HG03439 (cell line): ENCODE results near the gene SURF2.
A peak's percentile ranks its signal among the peaks of the same experiment; 100 is the strongest.
"Not testable (repeated sequence)": the region's sequence is repeated elsewhere in the genome, so short reads cannot be mapped to it uniquely, and the experiment has no call there.

Experiments
- ATAC-seq: cut with Tn5 transposase; IDR thresholded peaks from one replicate; pipeline ENCODE4 v1.9.1; 2021; ENCODE audit warnings: mild to moderate bottlenecking, moderate library complexity; ENCODE audit not compliant: unreplicated experiment

Gene SURF2

DNA sequence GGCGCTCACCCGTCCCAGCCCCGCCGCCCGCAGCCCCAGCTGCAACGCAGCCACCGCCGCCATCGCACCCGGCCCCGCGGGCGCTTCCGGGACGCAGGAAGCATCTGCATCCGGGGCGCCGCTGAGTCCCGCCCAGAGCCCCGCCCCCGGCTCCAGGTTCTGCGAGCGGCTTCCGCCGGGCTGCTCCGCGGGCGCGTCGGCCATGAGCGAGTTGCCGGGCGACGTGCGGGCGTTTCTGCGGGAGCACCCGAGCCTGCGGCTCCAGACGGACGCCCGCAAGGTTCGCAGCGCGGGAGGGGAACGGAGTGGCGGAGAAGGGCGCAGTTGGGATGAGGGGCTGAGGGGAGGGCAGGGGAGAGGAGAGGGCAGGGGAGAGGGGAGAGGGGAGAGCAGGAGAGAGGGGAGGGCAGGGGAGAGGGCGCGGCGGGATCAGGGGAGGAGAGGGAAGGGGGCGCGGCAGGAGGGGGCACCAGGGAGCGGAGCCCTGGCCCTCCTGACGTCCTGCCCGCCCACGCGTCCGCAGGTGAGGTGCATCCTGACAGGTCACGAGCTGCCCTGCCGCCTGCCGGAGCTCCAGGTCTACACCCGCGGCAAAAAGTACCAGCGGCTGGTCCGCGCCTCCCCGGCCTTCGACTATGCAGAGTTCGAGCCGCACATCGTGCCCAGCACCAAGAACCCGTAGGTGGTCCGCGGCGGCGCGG, at the start of gene SURF2, which contains the start of gene SURF1:
Gene SURF2 (plus strand): TSS at position 160 of the 701 bp plus-strand sequence. CDS start 43 bp downstream, at position 203.
Gene SURF1 (minus strand): TSS at position 97 of the 701 bp plus-strand sequence. CDS start 34 bp downstream, at position 63.
- peak; percentile 45 for ATAC-seq

DNA sequence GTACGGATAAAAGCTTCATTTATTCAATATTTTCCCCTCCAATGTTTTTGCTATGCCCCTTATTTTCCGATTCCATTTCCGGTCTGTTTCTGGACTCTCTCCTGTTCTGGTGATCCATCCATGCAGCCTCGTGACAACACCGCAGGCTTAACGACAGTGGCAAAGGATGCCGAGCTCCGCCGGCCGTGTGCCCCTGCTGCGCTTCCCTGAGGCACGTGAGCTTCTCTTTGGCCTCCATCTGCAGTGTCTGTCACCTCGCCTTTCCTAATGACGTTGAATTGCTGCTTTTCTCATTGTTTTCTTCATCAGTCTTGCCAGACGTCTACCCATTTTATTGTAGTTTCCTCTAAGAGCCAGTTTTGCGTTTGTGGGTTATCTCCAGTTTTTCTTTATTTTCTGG, 49.0 kb upstream of the SURF2 start:
- no peak for ATAC-seq

DNA sequence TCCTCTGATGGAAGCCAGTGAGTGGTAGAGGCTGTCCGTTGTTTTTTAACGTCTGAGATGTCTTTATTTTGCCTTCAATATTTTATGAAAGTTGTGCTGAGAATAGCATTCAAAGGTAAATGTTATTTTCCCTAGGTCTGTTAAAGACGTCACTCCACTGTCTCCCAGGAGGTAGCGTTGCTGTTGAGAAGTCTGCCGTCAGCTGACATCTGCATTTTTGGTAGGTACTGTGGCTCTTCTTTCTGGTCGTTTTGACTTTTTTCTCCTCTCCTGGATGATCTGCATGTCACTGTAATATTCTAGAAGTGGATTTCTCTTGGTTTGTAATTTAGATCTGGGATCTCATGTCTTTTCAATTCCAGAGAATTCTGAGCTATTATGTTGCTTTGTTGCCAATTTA, 46.7 kb upstream of the SURF2 start:
- no peak for ATAC-seq

DNA sequence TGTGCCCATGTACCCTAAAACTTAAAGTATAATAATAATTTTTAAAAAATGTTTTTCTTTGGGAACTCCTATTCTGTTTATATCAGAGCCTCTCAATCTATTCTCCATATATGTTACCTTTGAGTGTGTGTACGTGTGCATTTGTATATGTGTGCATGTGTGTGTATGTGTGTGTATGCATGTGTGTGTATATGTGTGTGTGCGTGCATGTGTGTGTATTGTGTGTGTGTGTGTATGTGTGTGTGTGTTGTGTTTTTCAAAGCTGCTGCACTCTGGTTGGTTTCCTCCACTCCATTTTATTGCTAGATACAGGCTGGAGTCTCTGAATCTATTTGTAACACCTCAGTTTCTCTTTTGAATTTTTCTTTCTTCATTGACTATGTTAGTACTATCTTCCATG, 40.4 kb upstream of the SURF2 start:
- ATAC-seq: no peak

DNA sequence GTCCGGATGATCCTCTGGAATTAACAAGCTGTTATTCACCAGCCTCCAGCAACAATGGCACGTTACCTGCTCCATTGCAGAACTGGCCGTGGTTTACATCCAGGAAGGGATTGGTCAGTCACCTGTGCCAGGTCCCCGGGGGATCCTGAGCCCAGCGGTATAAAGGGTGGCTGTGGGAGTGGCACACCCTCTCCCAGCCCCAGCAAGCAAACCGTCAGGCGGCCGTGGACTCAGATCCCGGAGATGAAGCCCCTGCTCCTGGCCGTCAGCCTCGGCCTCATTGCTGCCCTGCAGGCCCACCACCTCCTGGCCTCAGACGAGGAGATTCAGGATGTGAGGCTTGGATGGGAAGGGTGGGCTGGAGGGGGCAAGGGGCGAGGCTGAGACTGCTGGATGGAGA, 38.8 kb upstream of the SURF2 start:
- not testable (repeated sequence) for ATAC-seq

DNA sequence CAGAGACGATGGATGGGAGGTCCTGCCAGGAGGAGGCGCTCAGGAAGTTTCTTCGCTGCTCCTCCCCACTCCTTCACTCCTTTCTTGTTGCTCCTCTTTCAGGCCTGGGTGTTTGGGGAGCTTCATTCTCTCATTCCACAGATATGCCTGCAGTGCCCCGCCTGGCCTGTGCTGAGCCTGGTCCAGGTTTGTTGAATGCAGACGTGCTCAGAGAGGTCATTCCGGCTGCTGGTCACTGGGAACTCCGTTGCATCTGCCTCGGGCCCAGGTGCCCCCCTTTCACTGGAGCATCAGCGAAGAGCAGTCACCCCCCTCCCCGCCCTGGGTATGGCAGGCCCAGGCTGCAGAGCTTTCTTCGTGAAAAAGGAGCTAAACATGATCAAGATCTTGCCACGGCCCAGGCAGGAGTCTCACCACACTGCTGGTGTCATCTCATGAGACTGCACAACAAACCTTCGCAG, 35.9 kb upstream of the SURF2 start:
- ATAC-seq: no peak

DNA sequence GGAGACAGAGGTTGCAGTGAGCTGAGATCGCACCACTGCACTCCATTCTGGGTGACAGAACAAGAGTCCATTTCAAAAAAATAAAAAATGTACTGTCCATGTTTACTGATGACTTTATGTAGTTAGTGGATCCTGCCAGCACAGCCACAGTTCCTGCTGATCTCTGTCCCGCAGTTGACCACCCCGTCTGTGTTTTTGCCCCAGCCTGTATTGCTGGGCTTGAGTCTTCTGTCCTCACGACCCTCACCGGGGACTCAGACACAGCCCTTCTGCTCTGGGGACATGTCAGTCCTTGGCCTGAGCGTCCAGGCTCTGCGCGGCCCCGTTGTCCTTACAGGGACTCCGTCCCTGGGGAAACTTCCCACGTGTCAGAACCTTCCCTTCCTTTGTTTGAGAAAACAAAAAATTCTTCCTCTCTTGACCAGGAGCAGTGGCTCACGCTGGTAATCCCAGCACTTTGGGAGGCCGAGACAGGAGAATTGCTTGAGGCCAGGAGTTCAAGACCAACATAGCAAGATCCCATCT, 34.9 kb upstream of the SURF2 start:
- no peak for ATAC-seq

DNA sequence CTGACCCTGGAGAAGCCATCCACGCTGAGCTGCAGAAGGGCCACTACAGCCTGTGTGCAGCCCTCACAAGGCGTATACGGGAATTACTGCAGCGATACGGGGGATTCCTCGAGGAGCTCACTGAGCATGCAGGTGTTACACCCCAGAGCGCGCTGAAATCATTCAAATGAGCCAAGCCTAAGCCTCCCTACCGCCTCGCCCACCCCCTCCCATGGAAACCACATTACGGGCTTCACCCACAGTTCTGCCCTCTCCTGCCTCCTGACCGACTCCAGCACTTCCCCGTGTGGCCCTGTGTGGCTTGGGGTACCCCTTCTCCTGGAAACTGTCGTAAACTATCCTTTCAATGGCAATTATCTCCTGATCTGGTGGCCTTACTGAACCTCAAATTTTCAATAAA, 33.6 kb upstream of the SURF2 start:
- ATAC-seq: no peak

DNA sequence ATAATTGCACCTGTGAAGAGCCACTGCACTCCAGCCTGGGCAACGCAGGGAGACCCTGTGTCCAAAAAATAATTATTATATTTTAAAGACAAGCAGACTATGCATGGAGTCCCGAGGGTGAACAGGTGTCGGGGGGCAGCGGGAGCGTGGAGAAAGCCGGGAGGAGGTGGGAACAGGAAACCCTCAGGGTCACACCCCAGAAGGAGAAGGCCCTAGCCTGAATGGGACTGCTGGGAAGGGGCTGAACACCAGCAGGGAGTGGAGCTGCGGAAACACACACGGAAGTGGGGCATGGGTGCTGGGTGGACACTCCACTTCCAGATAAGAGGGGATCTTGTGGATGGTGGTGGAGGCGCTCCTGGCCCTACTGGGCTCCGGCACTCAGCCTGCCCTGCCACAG, 33.1 kb upstream of the SURF2 start:
- no peak for ATAC-seq

DNA sequence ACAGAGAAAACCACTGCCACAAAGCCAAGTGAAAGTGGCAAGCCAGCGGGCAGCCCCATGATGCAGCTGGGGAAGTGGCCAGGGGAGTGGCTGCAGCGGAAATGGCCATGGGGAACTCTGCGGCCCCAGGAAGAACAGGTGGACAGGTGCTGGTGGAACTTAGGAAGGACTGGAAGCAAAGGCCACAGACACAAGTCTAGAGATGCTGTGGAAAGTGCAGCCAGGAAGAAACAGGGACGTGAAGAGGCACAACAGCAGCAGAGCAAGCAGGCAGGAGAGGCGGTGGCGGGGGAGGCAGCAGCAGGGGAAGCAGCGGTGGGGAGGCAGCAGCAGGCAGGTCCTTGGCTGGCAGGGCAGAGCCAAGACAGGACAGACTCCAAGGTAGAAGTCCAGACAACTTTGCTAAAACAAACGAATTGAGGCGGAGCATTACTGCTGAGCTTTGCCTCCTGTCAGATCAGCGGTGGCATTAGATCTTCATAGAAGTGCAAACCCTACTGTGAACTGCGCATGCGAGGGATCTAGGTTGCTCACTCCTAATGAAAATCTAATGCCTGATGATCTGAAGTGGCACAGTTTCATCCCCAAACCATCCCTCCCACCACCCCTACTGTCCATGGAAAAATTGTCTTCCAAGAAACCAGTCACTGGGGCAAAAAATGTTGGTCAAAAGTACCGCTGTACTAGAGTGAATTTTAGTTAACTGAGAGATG, 32.2 kb upstream of the SURF2 start:
- ATAC-seq: no peak

DNA sequence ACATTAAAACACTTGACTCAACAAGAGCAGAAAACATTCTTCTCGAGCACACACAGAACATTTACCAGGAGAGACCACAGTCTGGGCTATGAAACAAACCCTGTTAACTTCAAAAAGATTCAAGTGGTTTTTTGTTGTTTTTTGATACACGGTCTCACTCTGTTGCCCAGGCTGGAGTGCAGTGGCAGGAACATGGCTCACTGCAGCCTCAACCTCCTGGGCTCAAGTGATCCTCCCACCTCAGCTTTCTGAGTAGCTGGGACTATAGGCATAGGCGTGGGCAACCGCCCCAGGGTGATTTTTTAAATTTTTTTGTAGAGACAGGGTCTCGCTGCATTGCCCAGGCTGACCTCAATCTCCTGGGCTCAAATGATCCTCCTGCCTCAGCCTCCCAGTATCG, 29.3 kb upstream of the SURF2 start:
- not testable (repeated sequence) for ATAC-seq

DNA sequence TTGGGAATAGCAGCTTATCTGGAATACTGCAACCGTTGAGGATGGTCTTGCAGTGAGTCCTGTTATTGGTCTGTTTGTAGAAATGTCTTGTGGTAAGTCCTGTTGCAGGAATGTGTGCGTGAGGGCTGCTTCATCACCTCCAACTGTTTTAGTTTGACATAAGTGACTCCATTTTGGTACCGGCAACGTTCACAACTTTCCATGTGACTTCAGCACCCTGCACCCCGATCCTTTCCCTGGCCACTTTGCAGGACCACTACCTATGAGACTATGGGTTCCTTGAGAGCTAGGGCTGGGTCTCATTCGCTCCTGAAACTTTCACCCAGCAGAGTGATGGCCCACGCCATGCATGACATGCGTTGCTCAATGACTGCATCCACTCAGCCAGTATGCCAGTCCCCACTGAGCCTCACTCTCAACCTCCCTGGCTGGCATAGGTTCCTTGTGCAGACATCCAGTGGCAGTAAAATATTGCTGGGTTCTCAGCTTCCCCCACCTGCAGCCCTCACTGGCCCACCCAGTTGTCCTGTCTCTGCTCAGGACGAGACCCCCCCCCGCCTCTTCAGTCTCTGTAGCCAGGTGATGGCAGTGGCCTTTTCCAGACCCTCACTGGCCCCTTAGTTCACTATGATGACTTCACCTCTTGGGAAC, 28.4 kb upstream of the SURF2 start:
- ATAC-seq: no peak

DNA sequence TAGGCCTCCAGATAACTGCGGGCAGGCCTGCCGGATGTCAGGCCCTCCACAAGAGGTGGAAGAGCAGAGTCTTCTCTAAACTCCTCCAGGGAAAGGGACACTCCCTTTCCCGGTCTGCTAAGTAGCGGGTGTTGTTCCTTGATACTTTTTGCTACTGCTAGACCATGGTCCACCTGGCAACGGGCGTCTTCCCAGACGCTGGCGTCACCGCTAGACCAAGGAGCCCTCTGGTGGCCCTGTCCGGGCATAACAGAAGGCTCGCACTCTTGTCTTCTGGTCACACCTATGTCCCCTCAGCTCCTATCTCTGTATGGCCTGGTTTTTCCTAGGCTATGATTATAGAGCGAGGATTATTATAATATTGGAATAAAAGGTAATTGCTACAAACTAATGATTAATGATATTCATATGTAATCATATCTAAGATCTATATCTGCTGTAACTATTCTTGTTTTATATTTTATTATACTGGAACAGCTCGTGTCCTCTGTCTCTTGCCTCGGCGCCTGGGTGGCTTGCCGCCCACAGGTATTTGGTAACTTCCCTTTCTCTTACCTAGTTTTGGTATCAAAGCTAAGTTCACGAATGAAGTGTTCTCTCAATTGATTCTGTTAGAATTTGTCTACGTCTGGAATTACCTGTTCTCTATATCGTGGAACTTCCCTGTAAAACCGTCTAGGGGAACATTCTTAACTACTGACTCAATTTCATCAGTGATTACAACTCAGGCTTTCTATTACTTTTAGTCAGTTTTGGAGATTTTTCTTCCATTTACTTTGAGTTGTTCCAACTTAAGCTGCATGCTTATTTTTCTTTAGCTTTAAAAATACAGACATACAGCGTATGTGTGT, 26.8 kb upstream of the SURF2 start:
- not testable (repeated sequence) for ATAC-seq

DNA sequence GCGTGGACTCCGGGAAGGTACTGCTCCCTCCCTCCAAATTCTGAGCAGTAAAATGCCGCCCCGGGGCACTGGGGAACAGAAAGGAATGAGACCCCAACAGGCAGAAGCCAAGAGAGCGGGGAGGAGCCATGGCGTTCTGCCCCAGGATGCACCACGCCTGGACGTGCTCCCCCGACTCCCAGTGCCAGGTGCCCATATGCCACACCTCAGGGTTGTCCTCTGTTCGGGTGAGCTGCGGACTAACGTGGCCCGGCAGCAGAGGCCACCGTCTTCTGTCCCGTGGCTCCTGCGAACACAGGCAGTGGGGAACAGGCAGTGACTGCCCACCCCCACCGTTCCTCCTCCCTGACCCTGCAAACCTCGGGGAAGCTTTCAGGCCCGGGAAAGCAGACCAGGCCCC, 25.1 kb upstream of the SURF2 start:
- no peak for ATAC-seq

DNA sequence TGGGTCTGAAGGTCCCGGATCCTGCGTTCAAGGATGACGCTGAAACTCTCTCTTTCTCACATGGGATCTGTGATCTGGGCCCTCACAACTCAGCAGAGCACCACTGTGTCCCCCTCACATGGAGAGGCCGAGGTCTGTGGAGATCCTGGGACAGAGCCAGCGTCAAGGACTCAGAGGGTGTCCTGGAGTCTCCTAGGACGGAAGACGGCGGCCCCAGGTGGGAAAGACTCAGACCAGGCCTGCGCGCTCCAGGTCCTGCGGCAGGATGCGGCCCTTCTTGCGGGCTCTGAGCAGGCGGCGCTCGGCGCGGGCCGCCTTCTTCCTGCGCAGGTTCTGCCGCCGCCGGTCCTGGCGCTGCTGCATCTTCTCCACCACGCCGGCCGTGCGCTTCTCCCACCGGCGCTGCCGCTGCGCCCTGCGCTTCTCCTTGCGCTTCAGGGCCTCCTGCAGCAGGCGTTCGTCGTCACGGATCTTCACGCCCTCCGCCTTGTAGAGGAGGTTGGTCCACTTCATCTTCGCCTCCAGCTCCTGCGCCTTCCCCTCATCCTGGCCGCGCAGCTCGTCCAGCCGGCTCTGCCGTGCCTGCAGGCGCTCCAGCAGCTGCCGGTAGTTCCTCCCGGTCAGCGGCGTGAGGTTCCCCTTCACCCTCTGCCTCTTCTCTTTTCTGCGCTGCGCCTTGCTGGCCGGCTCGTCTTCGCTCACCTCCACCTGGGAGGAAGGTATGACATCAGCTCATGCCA, 24.5 kb upstream of the SURF2 start:
- no peak for ATAC-seq

DNA sequence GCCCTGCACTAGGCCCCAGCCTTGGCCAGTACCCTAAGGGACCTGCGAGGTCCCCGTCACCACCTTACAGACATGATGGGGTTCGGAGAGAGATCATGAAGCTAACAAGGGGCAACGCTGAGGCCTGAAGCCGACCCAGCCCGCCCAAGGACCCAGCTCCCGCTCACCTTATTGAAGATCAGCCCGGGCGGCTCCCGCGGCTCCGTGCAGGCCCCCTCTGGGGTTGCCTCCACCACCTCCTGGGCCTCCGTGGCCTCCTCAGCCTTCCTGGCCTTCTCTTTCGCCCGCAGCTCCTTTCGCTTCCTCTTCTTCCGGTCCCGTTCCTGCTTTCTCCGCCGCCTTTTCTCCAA, 24.0 kb upstream of the SURF2 start:
- ATAC-seq: no peak

DNA sequence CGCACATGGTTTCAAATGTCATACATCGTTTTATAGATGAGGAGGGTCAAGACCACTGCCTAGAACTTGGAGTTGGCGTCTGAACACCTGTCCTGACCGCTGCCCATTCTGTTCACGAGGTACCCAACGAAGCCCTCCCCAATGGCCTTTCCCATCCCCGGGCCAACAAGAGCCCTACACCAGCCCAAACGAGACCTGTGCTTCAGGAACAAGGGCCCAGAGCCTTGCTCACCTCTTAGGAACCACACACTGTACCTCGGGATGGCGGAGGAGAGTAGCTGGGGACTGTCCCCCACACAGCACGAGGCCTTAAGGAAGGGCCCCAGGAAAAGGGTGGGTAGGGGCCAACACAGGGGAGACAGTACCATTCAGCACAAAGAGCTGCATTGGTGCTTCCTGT, 23.3 kb upstream of the SURF2 start:
- no peak for ATAC-seq

DNA sequence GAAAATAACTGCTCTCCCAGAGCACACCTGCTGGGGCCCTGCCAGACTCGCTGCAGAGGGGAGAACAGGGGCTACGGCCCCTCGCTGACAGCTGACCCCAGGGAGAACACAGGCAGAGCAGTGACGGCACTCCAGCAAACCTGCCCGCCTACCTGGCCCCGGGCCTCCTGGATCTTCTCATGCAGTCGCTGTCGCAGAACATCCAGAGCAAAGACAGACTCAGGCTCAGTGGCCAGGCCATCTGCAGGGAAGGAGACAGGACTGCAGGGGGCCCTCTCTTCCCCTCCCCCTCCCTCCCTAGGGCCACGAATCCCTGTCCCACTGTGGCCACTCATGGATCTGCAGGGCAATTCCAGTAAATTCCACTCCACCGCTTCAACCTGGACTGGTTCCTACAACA, 22.8 kb upstream of the SURF2 start:
- no peak for ATAC-seq

DNA sequence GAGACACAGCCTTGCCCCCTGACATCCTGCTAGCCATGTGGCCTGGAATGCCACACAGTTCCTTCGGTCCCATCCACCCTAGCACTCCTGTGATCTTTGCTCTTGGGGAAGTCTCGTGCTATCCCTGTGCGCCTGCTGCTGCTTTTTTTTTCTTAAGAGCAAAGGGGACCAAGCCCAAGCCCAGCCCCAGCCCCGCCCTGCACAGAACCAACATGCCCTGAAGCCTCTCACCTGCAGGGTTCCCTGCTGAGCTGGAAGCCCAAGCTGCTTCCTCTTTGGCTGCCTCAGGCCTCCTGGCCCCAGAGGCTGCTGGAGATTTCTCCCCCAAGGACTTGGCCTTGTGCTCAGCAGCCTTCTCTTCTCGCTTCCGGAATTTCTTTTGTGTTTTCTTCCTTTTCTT, 22.2 kb upstream of the SURF2 start:
- ATAC-seq: no peak

DNA sequence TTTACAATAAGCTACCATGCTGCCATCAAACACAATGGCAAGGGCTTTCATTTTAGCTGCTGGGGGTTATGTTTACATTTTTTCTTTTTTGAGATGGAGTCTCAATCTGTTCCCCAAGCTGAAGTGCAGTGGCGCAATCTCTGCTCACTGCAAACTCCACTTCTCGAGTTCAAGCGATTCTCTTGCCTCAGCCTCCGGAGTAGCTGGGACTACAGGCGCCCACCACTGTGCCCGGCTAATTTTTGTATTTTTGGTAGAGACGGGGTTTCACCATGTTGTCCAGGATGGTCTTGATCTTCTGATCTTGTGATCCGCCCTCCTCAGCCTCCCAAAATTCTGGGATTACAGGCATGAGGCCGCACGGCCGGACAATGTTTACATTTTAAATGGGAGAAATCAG, 21.5 kb upstream of the SURF2 start:
- ATAC-seq: not testable (repeated sequence)
